HL-60 (cell line): Measurements from ENCODE around the gene SFT2D1.
A peak's percentile ranks its signal among the peaks of the same experiment; 100 is the strongest.
"Not testable (repeated sequence)": the region's sequence is repeated elsewhere in the genome, so short reads cannot be mapped to it uniquely, and the experiment has no call there.

ENCODE experiments used
- DNase-seq, 2 experiments: peaks; one replicate each; pipeline ENCODE4 v3.0.0-alpha.2; 2010 to 2020; ENCODE audit warnings: low read depth in 1 of 2, low spot score in 1 of 2
- H3K27ac ChIP-seq: fragments of 250-450 bp; sonication (Bioruptor Pico); replicated peaks from 2 replicates; pipeline ENCODE4 v1.5.1; 2020; ENCODE audit warnings: mild to moderate bottlenecking, moderate library complexity
- H3K27me3 ChIP-seq: fragments of 250-450 bp; sonication (Bioruptor Pico); 2 replicates; pipeline ENCODE4 v1.5.1; 2021; ENCODE audit warnings: mild to moderate bottlenecking, moderate library complexity; ENCODE audit not compliant: insufficient read depth, poor library complexity, severe bottlenecking
- H3K4me3 ChIP-seq: replicated peaks from 2 replicates; pipeline ENCODE4 v1.5.1; 2011; ENCODE audit warnings: mild to moderate bottlenecking, control low read depth, low read length; ENCODE audit not compliant: insufficient read depth
- CTCF ChIP-seq: IDR thresholded peaks from one replicate; pipeline ENCODE4 v1.5.1; 2011; ENCODE audit warnings: low read length, control low read depth, inconsistent platforms; ENCODE audit not compliant: insufficient read depth
- GABPA ChIP-seq: IDR thresholded peaks from 2 replicates; pipeline ENCODE4 v1.6.1; 2012; ENCODE audit warnings: low read depth
- POLR2AphosphoS5 ChIP-seq: IDR thresholded peaks from 2 replicates; pipeline ENCODE4 v1.6.1; 2012; ENCODE audit warnings: low read depth
- REST ChIP-seq: IDR thresholded peaks from 2 replicates; pipeline ENCODE4 v1.6.1; 2012; ENCODE audit warnings: low read depth; ENCODE audit not compliant: insufficient replicate concordance
- SPI1 ChIP-seq: IDR thresholded peaks from 2 replicates; pipeline ENCODE4 v1.6.1; 2012; ENCODE audit warnings: low read depth, mild to moderate bottlenecking, borderline replicate concordance

SFT2D1 gene

GRCh38 chr6:166387642-166388289 is 45.4 kb upstream of the SFT2D1 start:
- DNase-seq: no peak
- Histone ChIP-seq H3K4me3 (no peak overlapping the region), H3K27ac (no peak overlapping the region), H3K27me3 (no peaks in the 10 kb centered on the region)
- no peak for TF ChIP-seq GABPA

- H3K4me3 ChIP-seq, DNase-seq, H3K27me3 ChIP-seq, H3K27ac ChIP-seq: not testable (repeated sequence)
Observed at GRCh38 chr6:166387098-166387497, 44.8 kb upstream of the SFT2D1 start.

- TF ChIP-seq GABPA: no peak
- TF ChIP-seq POLR2AphosphoS5: no peak
- TF ChIP-seq SPI1: no peak
- TF ChIP-seq REST: no peak
- TF ChIP-seq CTCF: no peak
- DNase-seq: no peak
- no peak overlapping the region for H3K27ac ChIP-seq
- no peak overlapping the region for H3K4me3 ChIP-seq
- H3K27me3 ChIP-seq: no peaks in the 10 kb centered on the region
Observed at GRCh38 chr6:166386111-166386510, 43.8 kb upstream of the SFT2D1 start.

- DNase-seq, H3K27me3 ChIP-seq: not testable (repeated sequence)
- peak overlapping the region; percentile 79 for H3K27ac ChIP-seq
- peak overlapping the region; percentile 63 for H3K4me3 ChIP-seq
Observed at GRCh38 chr6:166383802-166384363, 41.5 kb upstream of the SFT2D1 start.

GRCh38 chr6:166382933-166383801 is 40.8 kb upstream of the SFT2D1 start, which contains the start of gene MPC1:
MPC1 (minus strand) TSS chr6:166382940; CDS start chr6:166382876, 64 bp downstream.
- peak; percentile 86 to 94 for DNase-seq
- peak within 1 kb of the TSS; percentile 79 for H3K27ac ChIP-seq
- TF ChIP-seq CTCF: no peak
- peak; percentile 75; the same call in 1 of the 2 replicates for TF ChIP-seq POLR2AphosphoS5
- TF ChIP-seq SPI1: no peak
- peak; percentile 32; the same call in 1 of the 2 replicates for TF ChIP-seq GABPA
- TF ChIP-seq REST: peak; percentile 37
- peak within 1 kb of the TSS; percentile 95 for H3K4me3 ChIP-seq
- H3K27me3 ChIP-seq: no peaks in the 10 kb centered on the region
